CD4-positive, CD25-positive, alpha-beta regulatory T cell (primary cell): ENCODE measurements around the gene CACNA1F. TPM values are rescaled to one million over a fixed set of nuclear protein-coding genes. Genes with fewer than 3 reads are reported as not detected.

ENCODE experiments used
- ATAC-seq, 2 donors: fragments of 150-1000 bp; cut with Tn5 transposase; one replicate each; pipeline ENCODE4 v1.10.0; 2021; ENCODE audit warnings: low read depth in 2 of 2, moderate number of reproducible peaks in 2 of 2, moderate library complexity in 1 of 2
- DNase-seq, 3 donors: peaks; one replicate each; pipeline versions ENCODE4 v3.0.0 to v3.0.0-alpha.2; 2012 to 2022; ENCODE audit warnings: mixed read lengths in 1 of 3
- H3K27ac ChIP-seq: one replicate; pipeline ENCODE4 v1.7.0; 2013; ENCODE audit warnings: mild to moderate bottlenecking, low read length; ENCODE audit not compliant: insufficient read depth, poor library complexity, severe bottlenecking
- H3K27me3 ChIP-seq: one replicate; pipeline ENCODE4 v1.7.0; 2013; ENCODE audit warnings: low read length; ENCODE audit not compliant: control insufficient read depth, insufficient read depth
- H3K36me3 ChIP-seq: one replicate; pipeline ENCODE4 v1.7.0; 2013; ENCODE audit warnings: mild to moderate bottlenecking, low read length, moderate library complexity; ENCODE audit not compliant: control insufficient read depth, insufficient read depth
- H3K4me1 ChIP-seq: 2 replicates; pipeline ENCODE4 v1.7.0; 2013; ENCODE audit warnings: mild to moderate bottlenecking, low read length; ENCODE audit not compliant: insufficient read depth, control insufficient read depth, poor library complexity, severe bottlenecking
- H3K4me3 ChIP-seq: one replicate; pipeline ENCODE4 v1.7.0; 2013; ENCODE audit warnings: low read depth, mild to moderate bottlenecking, low read length, moderate library complexity
- H3K9me3 ChIP-seq, 2 experiments: 1 replicate in 1 of 2; 2 replicates in 1 of 2; pipeline ENCODE4 v1.7.0; 2013; ENCODE audit warnings: low read length in 2 of 2, mild to moderate bottlenecking in 1 of 2, moderate library complexity in 1 of 2; ENCODE audit not compliant: control insufficient read depth in 2 of 2
- H3K27ac Mint-ChIP-seq, 3 donors: one replicate each; pipeline ENCODE4 v1.8.0; 2020 to 2022; ENCODE audit warnings: mild to moderate bottlenecking in 3 of 3, mixed read lengths in 3 of 3, moderate library complexity in 2 of 3
- H3K27me3 Mint-ChIP-seq: one replicate; pipeline ENCODE4 v1.8.0; 2022; ENCODE audit warnings: mild to moderate bottlenecking, mixed read lengths
- H3K36me3 Mint-ChIP-seq: one replicate; pipeline ENCODE4 v1.8.0; 2020; ENCODE audit warnings: mixed read lengths
- H3K4me1 Mint-ChIP-seq, 4 donors: one replicate each; pipeline ENCODE4 v1.8.0; 2020 to 2022; ENCODE audit warnings: mixed read lengths in 4 of 4, mild to moderate bottlenecking in 1 of 4
- H3K4me3 Mint-ChIP-seq, 4 donors: one replicate each; pipeline ENCODE4 v1.8.0; 2020 to 2022; ENCODE audit warnings: mild to moderate bottlenecking in 4 of 4, mixed read lengths in 4 of 4, moderate library complexity in 3 of 4
- H3K9me3 Mint-ChIP-seq, 7 donors: one replicate each; pipeline ENCODE4 v1.8.0; 2020 to 2022; ENCODE audit warnings: mixed read lengths in 7 of 7, mild to moderate bottlenecking in 3 of 7, moderate library complexity in 2 of 7
- polyA plus RNA-seq, 4 donors: library from polyadenylated mRNA; unstranded; fragments of 300-500 nt; fragmentation: Illumina TruSeq; gene quantifications; one replicate each; pipeline ENCODE4 v1.2.3, GENCODE V29; 2021
- total RNA-seq: library from RNA; stranded (reverse); gene quantifications from one replicate; pipeline ENCODE4 v1.2.3, GENCODE V29; 2022

CACNA1F gene
- 0.69 TPM for total RNA-seq
- not detected for polyA plus RNA-seq

DNA sequence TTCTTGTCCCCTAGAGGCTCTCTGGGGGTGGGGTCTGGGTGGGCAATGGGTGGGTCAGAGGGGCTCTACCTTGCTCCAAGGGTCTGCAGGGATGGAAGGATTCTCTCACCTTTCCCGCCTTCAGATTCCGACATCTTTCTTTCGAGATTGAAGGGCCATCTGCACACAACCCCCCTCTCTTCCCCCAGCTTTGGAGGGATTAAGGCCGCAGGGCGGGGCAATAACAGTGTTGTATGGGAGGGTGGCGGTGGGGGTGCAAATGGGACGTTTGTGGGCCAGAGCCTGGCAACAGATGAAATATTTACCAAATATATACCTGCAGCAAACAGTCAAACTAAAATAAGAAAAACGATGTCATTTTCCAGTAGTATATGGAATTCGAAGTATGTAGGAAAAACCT, at the start of gene CACNA1F:
CACNA1F (minus strand) TSS at position 165 of the 400 bp plus-strand sequence; CDS start at position 134, 31 bp downstream.
- no peaks in the 10 kb centered on the region for H3K36me3 Mint-ChIP-seq
- ATAC-seq = no peak

DNA sequence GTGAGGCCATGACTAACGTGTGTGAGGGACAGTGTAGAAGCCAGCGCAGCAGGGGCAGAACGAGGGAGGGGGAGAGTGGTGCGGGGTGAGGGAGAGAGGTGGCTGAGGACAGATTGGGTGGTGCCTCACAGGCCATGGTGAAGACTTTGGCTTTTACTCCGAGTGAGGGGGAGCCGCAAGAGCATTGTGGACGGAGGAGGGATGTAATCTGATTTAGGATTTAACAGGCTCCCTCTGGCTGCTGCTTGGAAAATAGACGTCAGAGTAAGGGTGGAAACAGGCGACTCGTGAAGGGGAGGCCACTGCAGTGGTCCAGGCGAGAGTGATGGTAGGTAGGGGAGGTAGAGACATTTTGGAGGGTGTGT, 49.5 kb upstream of the CACNA1F start:
- peaks cover 5% of the 10 kb centered on the region for H3K36me3 Mint-ChIP-seq
- peaks cover 50% of the 10 kb centered on the region for H3K4me1 ChIP-seq
- H3K4me1 Mint-ChIP-seq = peaks cover 16 to 66% (median 34%) of the 10 kb centered on the region in 4 donors
- H3K4me3 ChIP-seq = peak overlapping the region; percentile 19
- H3K9me3 ChIP-seq = no peaks in the 10 kb centered on the region
- no peaks in the 10 kb centered on the region for H3K36me3 ChIP-seq
- H3K27me3 ChIP-seq = no peaks in the 10 kb centered on the region
- H3K27me3 Mint-ChIP-seq = no peaks in the 10 kb centered on the region
- peak overlapping the region; percentile 49 for H3K27ac ChIP-seq
- DNase-seq (peak in 1 of 3 donors; percentile 42), ATAC-seq (peak; percentile 17 to 20)
- H3K4me3 Mint-ChIP-seq = peak overlapping the region in 3 of 4 donors; percentile 73
- H3K27ac Mint-ChIP-seq = peak overlapping the region; percentile 89 to 99 (median 92)
- no peaks in the 10 kb centered on the region for H3K9me3 Mint-ChIP-seq

More for the DNA sequence above, at the start of gene CACNA1F:
- Mint-ChIP-seq H3K9me3 (no peaks in the 10 kb centered on the region), H3K4me3 (peak within 1 kb of the TSS in 3 of 4 donors; percentile 22 to 86 (median 71)), H3K4me1 (peaks cover 8 to 43% (median 14%) of the 10 kb centered on the region in 4 donors), H3K27me3 (no peaks in the 10 kb centered on the region), H3K27ac (no peak within 1 kb of the TSS)
- Histone ChIP-seq H3K4me1 (peaks cover 24% of the 10 kb centered on the region), H3K4me3 (no peak within 1 kb of the TSS), H3K27ac (no peak within 1 kb of the TSS), H3K9me3 (no peaks in the 10 kb centered on the region), H3K27me3 (no peaks in the 10 kb centered on the region), H3K36me3 (no peaks in the 10 kb centered on the region)
- DNase-seq = no peak

DNA sequence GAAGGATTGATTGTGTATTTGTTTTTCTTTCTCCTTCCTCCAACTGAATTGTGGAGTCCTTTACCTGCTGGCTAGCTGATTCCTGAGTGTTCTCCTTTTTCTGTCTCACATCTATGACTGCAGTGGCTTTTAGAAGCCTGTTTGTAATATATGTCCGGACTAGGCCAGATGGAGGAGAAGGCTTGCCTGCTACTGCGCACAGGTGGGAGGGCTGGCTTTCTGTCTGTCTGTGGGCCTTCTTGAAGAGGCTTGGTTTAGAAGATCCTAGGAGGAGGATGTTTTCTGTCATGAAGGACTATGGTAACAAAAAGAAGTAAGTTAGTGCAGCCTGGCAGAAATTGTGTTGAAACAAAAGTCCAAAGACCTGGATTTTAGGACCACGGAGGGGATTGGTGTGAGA, 44.9 kb upstream of the CACNA1F start:
- Mint-ChIP-seq H3K4me1 (peaks cover 22 to 94% (median 57%) of the 10 kb centered on the region in 4 donors), H3K27me3 (no peaks in the 10 kb centered on the region), H3K4me3 (peak overlapping the region; percentile 61 to 91 (median 74)), H3K27ac (peak overlapping the region; percentile 90 to 100 (median 93)), H3K36me3 (peaks cover 13% of the 10 kb centered on the region), H3K9me3 (no peaks in the 10 kb centered on the region)
- H3K4me1 ChIP-seq = peaks cover 82% of the 10 kb centered on the region
- H3K36me3 ChIP-seq = no peaks in the 10 kb centered on the region
- no peaks in the 10 kb centered on the region for H3K9me3 ChIP-seq
- H3K27me3 ChIP-seq = no peaks in the 10 kb centered on the region
- DNase-seq = peak in 1 of 3 donors; percentile 54
- peak overlapping the region; percentile 69 for H3K4me3 ChIP-seq
- peak overlapping the region; percentile 97 for H3K27ac ChIP-seq
- ATAC-seq = no peak

DNA sequence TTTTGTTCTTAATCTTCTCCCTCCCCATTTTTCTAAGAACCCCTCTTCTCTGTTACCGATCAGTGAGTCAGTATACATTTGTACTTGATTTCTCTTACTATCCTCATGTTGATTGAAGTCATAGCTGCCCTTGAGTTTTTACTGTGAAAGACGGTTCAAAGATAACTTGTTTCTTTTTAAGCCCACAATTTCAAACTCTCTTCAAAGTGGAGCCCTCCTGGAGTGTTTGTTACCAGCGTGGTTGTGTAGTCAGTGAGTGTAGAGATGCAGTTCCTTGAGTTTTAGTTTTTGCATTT, 44.3 kb upstream of the CACNA1F start:
- Histone ChIP-seq H3K27ac (peak overlapping the region; percentile 97), H3K27me3 (no peaks in the 10 kb centered on the region), H3K4me3 (peak overlapping the region; percentile 69), H3K9me3 (no peaks in the 10 kb centered on the region), H3K36me3 (no peaks in the 10 kb centered on the region), H3K4me1 (peaks cover 84% of the 10 kb centered on the region)
- Mint-ChIP-seq H3K9me3 (no peaks in the 10 kb centered on the region), H3K27me3 (no peaks in the 10 kb centered on the region), H3K4me3 (peak overlapping the region; percentile 61 to 91 (median 74)), H3K27ac (peak overlapping the region; percentile 90 to 100 (median 93)), H3K36me3 (peaks cover 10% of the 10 kb centered on the region), H3K4me1 (peaks cover 22 to 93% (median 57%) of the 10 kb centered on the region in 4 donors)
- peak; percentile 54 to 57 for ATAC-seq
- peak in 1 of 3 donors; percentile 81 for DNase-seq

DNA sequence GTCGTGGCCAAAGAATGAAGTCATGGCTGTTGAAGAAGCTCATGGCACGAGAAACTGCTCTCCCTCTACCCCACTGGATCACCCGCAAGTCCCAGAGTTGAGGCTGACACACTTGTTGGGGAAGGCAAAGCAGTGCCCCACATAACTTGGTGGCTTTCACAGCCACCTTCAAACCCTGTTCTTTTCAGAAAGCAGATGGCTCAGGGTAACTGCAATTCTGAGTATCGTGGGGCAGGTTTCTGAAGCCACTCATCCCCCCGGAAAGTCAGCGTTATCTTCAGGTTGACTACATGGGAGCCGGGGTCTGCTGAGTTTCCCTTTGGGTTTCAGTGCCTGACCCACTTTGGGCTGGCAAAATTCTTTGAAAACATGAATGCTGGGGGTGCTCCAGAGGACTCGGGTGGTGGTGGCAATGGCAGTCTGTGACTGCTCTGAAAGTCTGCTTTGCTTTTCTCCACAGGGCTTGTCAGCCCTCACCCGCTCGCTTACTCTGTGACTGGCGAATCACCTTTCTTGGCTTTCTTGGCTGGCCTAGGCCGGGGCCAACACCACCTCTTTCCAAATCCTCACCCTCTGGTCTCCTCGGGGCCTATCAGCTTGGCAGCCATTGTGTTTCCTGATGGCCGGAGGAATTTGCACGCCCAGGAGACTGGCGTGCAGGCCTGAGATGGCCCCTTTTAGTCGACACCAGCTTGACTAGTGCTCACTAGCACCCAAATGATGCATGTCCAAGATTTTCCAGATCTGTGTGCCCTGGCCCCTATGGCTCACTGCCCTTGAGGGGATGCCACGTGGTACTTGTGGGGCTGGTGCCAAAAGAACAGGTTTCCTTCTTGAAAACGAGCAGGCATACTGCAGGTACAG, 43.8 kb upstream of the CACNA1F start:
- Histone ChIP-seq H3K9me3 (no peaks in the 10 kb centered on the region), H3K27me3 (no peaks in the 10 kb centered on the region), H3K27ac (peak overlapping the region; percentile 97), H3K36me3 (no peaks in the 10 kb centered on the region), H3K4me3 (peak overlapping the region; percentile 69), H3K4me1 (peaks cover 85% of the 10 kb centered on the region)
- peaks cover 8% of the 10 kb centered on the region for H3K36me3 Mint-ChIP-seq
- no peaks in the 10 kb centered on the region for H3K9me3 Mint-ChIP-seq
- DNase-seq (peak in 1 of 3 donors; percentile 58), ATAC-seq (no peak)
- H3K27me3 Mint-ChIP-seq = no peaks in the 10 kb centered on the region
- H3K4me3 Mint-ChIP-seq = peak overlapping the region; percentile 71 to 91 (median 82)
- H3K4me1 Mint-ChIP-seq = peaks cover 16 to 92% (median 55%) of the 10 kb centered on the region in 4 donors
- H3K27ac Mint-ChIP-seq = peak overlapping the region; percentile 90 to 100 (median 93)

DNA sequence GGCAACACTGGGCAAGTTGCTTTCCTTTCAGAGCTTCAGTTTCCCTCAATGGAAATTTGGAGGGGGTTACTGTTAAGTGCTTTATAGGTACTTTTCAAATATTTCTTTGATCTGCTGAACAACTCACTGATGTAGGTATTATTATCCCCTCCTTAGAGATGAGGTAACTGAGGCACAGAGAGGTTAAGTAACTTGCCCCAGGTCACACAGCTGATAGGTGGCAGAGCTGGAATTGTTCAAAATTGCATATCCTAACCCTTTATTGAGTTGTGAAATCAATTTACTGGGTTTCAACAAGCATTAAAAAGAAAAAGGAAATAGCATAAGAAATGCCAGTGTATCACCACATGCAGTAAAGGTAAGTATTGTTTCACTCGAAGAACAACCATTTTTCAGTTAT, 43.1 kb upstream of the CACNA1F start:
- H3K36me3 Mint-ChIP-seq = peaks cover 8% of the 10 kb centered on the region
- peaks cover 16 to 94% (median 54%) of the 10 kb centered on the region in 4 donors for H3K4me1 Mint-ChIP-seq
- Histone ChIP-seq H3K9me3 (no peaks in the 10 kb centered on the region), H3K27ac (peak overlapping the region; percentile 97), H3K4me3 (peak overlapping the region; percentile 47), H3K27me3 (no peaks in the 10 kb centered on the region), H3K4me1 (peaks cover 88% of the 10 kb centered on the region), H3K36me3 (no peaks in the 10 kb centered on the region)
- no peaks in the 10 kb centered on the region for H3K9me3 Mint-ChIP-seq
- ATAC-seq = no peak
- no peaks in the 10 kb centered on the region for H3K27me3 Mint-ChIP-seq
- DNase-seq = no peak
- peak overlapping the region; percentile 90 to 100 (median 93) for H3K27ac Mint-ChIP-seq
- H3K4me3 Mint-ChIP-seq = peak overlapping the region; percentile 73 to 89 (median 82)

DNA sequence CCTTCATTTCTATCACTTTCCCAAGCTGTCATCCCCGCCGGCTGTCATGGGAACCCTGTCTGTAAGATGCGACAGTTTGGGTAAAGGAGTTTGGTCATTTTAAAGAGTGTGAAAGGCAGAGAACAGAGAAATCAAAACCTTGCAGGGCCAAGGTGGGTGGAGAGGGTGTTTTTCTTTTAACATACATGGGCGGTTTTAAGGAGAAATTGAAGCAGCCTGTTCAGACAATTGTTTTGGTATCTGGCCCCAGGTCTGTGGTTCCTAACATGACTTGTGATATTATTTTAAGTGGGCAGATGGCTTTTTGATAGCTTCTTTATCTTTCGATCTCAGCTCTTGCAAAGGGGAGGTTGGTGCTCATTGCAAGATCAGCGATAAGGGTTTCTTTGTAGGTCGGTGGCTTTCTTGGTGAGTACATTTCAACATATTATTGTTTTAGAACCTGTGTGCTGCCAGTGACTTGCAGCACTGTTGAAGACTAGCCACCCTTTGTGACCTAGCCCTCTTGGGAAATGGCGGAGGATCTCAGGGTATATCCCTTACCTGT, 40.1 kb upstream of the CACNA1F start:
- H3K9me3 ChIP-seq = no peaks in the 10 kb centered on the region
- H3K27ac Mint-ChIP-seq = peak overlapping the region; percentile 90 to 98 (median 93)
- H3K27ac ChIP-seq = peak overlapping the region; percentile 97
- peaks cover 81% of the 10 kb centered on the region for H3K4me1 ChIP-seq
- no peaks in the 10 kb centered on the region for H3K27me3 Mint-ChIP-seq
- DNase-seq (peak; percentile 37 to 93 (median 80)), ATAC-seq (peak; percentile 13 to 16)
- no peaks in the 10 kb centered on the region for H3K36me3 ChIP-seq
- H3K4me1 Mint-ChIP-seq = peaks cover 12 to 78% (median 41%) of the 10 kb centered on the region in 4 donors
- peaks cover 8% of the 10 kb centered on the region for H3K36me3 Mint-ChIP-seq
- no peaks in the 10 kb centered on the region for H3K27me3 ChIP-seq
- H3K4me3 Mint-ChIP-seq = peak overlapping the region; percentile 76 to 89 (median 84)
- peak overlapping the region; percentile 81 for H3K4me3 ChIP-seq
- no peaks in the 10 kb centered on the region for H3K9me3 Mint-ChIP-seq
